Stimulated activated naive CD8-positive, alpha-beta T cell treated with anti-CD3 and anti-CD28 coated beads, Interleukin-15, amount 100 ng/mL, for 72 hours (primary cell): ENCODE results near the gene RARA.

ENCODE experiments used
- ATAC-seq: fragments of 150-1000 bp; cut with Tn5 transposase; 2 replicates; pipeline ENCODE4 v1.10.0; 2021; ENCODE audit warnings: mild to moderate bottlenecking, moderate library complexity
- DNase-seq, 2 donors: peaks; one replicate each; pipeline ENCODE4 v3.0.0; 2021 to 2022
- H3K27ac Mint-ChIP-seq, 2 donors: one replicate each; pipeline ENCODE4 v1.8.0; 2022; ENCODE audit warnings: mild to moderate bottlenecking in 2 of 2, mixed read lengths in 2 of 2, moderate library complexity in 2 of 2
- H3K27me3 Mint-ChIP-seq: one replicate; pipeline ENCODE4 v1.8.0; 2022; ENCODE audit warnings: mixed read lengths
- H3K4me1 Mint-ChIP-seq: one replicate; pipeline ENCODE4 v1.8.0; 2022; ENCODE audit warnings: mild to moderate bottlenecking, mixed read lengths
- H3K4me3 Mint-ChIP-seq, 2 donors: one replicate each; pipeline ENCODE4 v1.8.0; 2022; ENCODE audit warnings: mild to moderate bottlenecking in 2 of 2, mixed read lengths in 2 of 2, moderate library complexity in 1 of 2
- H3K9me3 Mint-ChIP-seq, 2 donors: one replicate each; pipeline ENCODE4 v1.8.0; 2022; ENCODE audit warnings: mixed read lengths in 2 of 2

RARA gene

GRCh38 chr17:40317880-40318829 is 9.2 kb downstream of the RARA start:
- Mint-ChIP-seq H3K9me3 (no peaks in the 10 kb centered on the region), H3K4me1 (peaks cover 39% of the 10 kb centered on the region), H3K27ac (peak overlapping the region; percentile 83 to 95), H3K4me3 (peak overlapping the region; percentile 88 to 96), H3K27me3 (no peaks in the 10 kb centered on the region)
- DNase-seq (peak; percentile 85 to 93), ATAC-seq (peak; percentile 76)

GRCh38 chr17:40318830-40319391 is 9.9 kb downstream of the RARA start:
- Mint-ChIP-seq H3K27ac (peak overlapping the region; percentile 83 to 95), H3K4me3 (peak overlapping the region; percentile 88 to 96), H3K4me1 (peaks cover 47% of the 10 kb centered on the region), H3K27me3 (no peaks in the 10 kb centered on the region), H3K9me3 (no peaks in the 10 kb centered on the region)
- ATAC-seq (no peak), DNase-seq (no peak)

GRCh38 chr17:40319651-40320540 is 10.9 kb downstream of the RARA start:
- H3K4me1 Mint-ChIP-seq = peaks cover 57% of the 10 kb centered on the region
- DNase-seq (peak in 1 of 2 donors; percentile 60), ATAC-seq (no peak)
- peak overlapping the region in 1 of 2 donors; percentile 100 for H3K27ac Mint-ChIP-seq
- no peaks in the 10 kb centered on the region for H3K27me3 Mint-ChIP-seq
- H3K9me3 Mint-ChIP-seq = no peaks in the 10 kb centered on the region
- peak overlapping the region; percentile 88 to 96 for H3K4me3 Mint-ChIP-seq

GRCh38 chr17:40320756-40321523 is 12.0 kb downstream of the RARA start:
- ATAC-seq = no peak
- peaks cover 67% of the 10 kb centered on the region for H3K4me1 Mint-ChIP-seq
- H3K27me3 Mint-ChIP-seq = no peaks in the 10 kb centered on the region
- DNase-seq = no peak
- H3K4me3 Mint-ChIP-seq = peak overlapping the region; percentile 88 to 96
- no peaks in the 10 kb centered on the region for H3K9me3 Mint-ChIP-seq
- peak overlapping the region; percentile 95 to 100 for H3K27ac Mint-ChIP-seq

GRCh38 chr17:40321524-40321929 is 12.5 kb downstream of the RARA start:
- Mint-ChIP-seq H3K27me3 (no peaks in the 10 kb centered on the region), H3K4me3 (peak overlapping the region; percentile 88 to 96), H3K9me3 (no peaks in the 10 kb centered on the region), H3K27ac (peak overlapping the region; percentile 99 to 100), H3K4me1 (peaks cover 73% of the 10 kb centered on the region)
- no peak for DNase-seq
- ATAC-seq = no peak

GRCh38 chr17:40321961-40322357 is 13.0 kb downstream of the RARA start:
- no peak for ATAC-seq
- Mint-ChIP-seq H3K27ac (peak overlapping the region; percentile 99 to 100), H3K9me3 (no peaks in the 10 kb centered on the region), H3K4me1 (peaks cover 77% of the 10 kb centered on the region), H3K4me3 (peak overlapping the region; percentile 88 to 96), H3K27me3 (no peaks in the 10 kb centered on the region)
- DNase-seq = no peak

GRCh38 chr17:40322358-40323315 is 13.7 kb downstream of the RARA start:
- DNase-seq = peak; percentile 88 to 91
- Mint-ChIP-seq H3K4me1 (peaks cover 84% of the 10 kb centered on the region), H3K4me3 (peak overlapping the region; percentile 88 to 96), H3K27me3 (no peaks in the 10 kb centered on the region), H3K27ac (peak overlapping the region; percentile 99 to 100), H3K9me3 (no peaks in the 10 kb centered on the region)
- ATAC-seq = peak; percentile 48

- Mint-ChIP-seq H3K4me1 (peaks cover 95% of the 10 kb centered on the region), H3K4me3 (peak overlapping the region; percentile 88 to 96), H3K9me3 (no peaks in the 10 kb centered on the region), H3K27me3 (no peaks in the 10 kb centered on the region), H3K27ac (peak overlapping the region; percentile 99 to 100)
- peak; percentile 63 for ATAC-seq
- DNase-seq = peak; percentile 74 to 86
These were observed 14.7 kb downstream of the RARA start for GRCh38 chr17:40323391-40324381.

GRCh38 chr17:40325156-40326013 is 16.4 kb downstream of the RARA start:
- Mint-ChIP-seq H3K9me3 (no peaks in the 10 kb centered on the region), H3K27ac (peak overlapping the region; percentile 95 to 98), H3K27me3 (no peaks in the 10 kb centered on the region), H3K4me3 (peak overlapping the region; percentile 88 to 91), H3K4me1 (peaks cover 99% of the 10 kb centered on the region)
- ATAC-seq (no peak), DNase-seq (no peak)

GRCh38 chr17:40326014-40326831 is 17.2 kb downstream of the RARA start:
- peak in 1 of 2 donors; percentile 79 for DNase-seq
- no peaks in the 10 kb centered on the region for H3K9me3 Mint-ChIP-seq
- peak overlapping the region; percentile 95 to 98 for H3K27ac Mint-ChIP-seq
- H3K4me1 Mint-ChIP-seq = peaks cover 99% of the 10 kb centered on the region
- no peaks in the 10 kb centered on the region for H3K27me3 Mint-ChIP-seq
- H3K4me3 Mint-ChIP-seq = peak overlapping the region; percentile 88 to 91
- ATAC-seq = peak; percentile 54

- no peaks in the 10 kb centered on the region for H3K9me3 Mint-ChIP-seq
- no peak for ATAC-seq
- peaks cover 99% of the 10 kb centered on the region for H3K4me1 Mint-ChIP-seq
- no peaks in the 10 kb centered on the region for H3K27me3 Mint-ChIP-seq
- peak overlapping the region; percentile 88 to 91 for H3K4me3 Mint-ChIP-seq
- DNase-seq = no peak
- H3K27ac Mint-ChIP-seq = peak overlapping the region; percentile 95 to 98
These were observed 17.8 kb downstream of the RARA start for GRCh38 chr17:40326832-40327199.
